Measurements from ENCODE around the gene ICAM5.

The ICAM5 gene

GRCh38 chr19:10339380-10339960 is 49.7 kb downstream of the ICAM5 start, which contains the start of gene ICAM3:
TSS of gene ICAM3 (minus strand) at chr19:10339624. CDS start at chr19:10339614, 10 bp downstream.
- DNase-seq (ENCODE audit: low read depth): no peak
- no peak for TF ChIP-seq CTCF (conservative IDR thresholded peaks at IDR 0.05; ENCODE audit: low read depth, low read length)
- H3K4me3 ChIP-seq (ENCODE audit: low read length): no peak within 1 kb of the TSS

DNA sequence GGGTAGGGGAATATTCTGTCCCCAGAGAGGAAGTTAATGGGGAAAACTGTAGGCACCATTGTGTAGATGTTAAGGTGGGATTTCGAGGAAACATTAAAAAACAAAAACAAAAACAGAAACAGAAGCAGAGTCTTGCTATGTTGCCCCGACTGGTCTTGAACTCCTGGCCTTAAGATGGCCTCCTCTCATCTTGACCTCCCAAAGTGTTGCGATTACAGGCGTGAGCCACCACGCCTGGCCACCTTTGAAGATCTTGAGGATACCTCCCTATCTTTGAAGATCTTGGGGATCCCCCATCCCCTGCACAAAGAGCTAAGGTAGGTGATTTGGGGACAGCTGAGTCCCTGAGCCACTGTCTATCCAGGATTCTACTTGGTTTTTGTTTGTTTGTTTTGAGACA is 50.2 kb downstream of the ICAM5 start:
- no peak for TF ChIP-seq CTCF (conservative IDR thresholded peaks at IDR 0.05; ENCODE audit: low read depth, low read length)
- DNase-seq (ENCODE audit: low read depth): no peak
- no peak overlapping the region for H3K4me3 ChIP-seq (ENCODE audit: low read length)

GRCh38 chr19:10343495-10343894 is 53.7 kb downstream of the ICAM5 start:
- no peak for TF ChIP-seq CTCF (conservative IDR thresholded peaks at IDR 0.05; ENCODE audit: low read depth, low read length)
- no peak for DNase-seq (ENCODE audit: low read depth)
- H3K4me3 ChIP-seq (ENCODE audit: low read length): no peak overlapping the region

- DNase-seq (ENCODE audit: low read depth): no peak
- TF ChIP-seq CTCF (conservative IDR thresholded peaks at IDR 0.05; ENCODE audit: low read depth, low read length): no peak
- no peak overlapping the region for H3K4me3 ChIP-seq (ENCODE audit: low read length)
Observed at GRCh38 chr19:10344780-10345179, 55.0 kb downstream of the ICAM5 start.

All from retinal pigment epithelial cell (primary cell).